Dedifferentiated amniotic fluid mesenchymal stem cell (primary cell): ENCODE measurements around the gene TCP11.

Experiments
- DNase-seq: peaks from one replicate; pipeline ENCODE4 v3.0.0-alpha.2; 2016; ENCODE audit errors: extremely low spot score

TCP11 gene

GRCh38 chr6:35092362-35093117, 48.6 kb downstream of the TCP11 start:
- DNase-seq: peak; percentile 34

DNA sequence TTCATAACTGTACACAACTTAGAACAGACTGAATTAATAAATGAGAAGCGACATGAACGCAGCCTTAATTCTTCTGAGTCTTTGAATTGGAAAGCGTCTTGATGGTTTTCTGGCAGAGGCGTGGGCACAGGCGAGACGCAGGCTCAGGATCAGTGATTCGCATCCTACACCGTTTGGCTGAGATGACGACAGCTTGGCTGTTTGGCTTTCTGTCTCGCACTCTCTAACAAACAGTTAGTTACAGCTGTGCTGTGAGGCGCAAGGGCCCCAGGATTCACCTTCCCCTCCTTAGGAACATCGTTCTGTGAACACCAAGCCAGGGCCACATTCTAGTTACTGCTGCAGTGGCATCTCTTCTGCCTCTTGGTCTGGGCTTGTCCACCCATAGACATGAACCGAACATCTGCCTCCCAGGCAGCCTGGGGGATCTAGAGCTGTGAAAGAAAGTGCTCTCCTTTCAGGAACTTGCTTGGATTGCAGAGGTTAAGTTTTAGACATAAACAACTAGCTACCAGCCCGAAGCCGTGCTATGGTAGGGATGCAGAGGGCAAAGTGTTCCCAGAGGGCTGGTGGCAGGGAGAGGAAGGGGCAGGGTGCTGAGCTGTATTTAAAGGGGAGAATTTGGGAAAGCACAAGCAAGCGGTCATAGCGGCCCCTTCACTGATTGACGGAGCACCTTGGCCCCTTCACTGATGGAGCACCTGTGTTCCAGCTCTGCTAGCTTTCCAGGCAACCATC, 49.6 kb downstream of the TCP11 start:
- DNase-seq: no peak

DNA sequence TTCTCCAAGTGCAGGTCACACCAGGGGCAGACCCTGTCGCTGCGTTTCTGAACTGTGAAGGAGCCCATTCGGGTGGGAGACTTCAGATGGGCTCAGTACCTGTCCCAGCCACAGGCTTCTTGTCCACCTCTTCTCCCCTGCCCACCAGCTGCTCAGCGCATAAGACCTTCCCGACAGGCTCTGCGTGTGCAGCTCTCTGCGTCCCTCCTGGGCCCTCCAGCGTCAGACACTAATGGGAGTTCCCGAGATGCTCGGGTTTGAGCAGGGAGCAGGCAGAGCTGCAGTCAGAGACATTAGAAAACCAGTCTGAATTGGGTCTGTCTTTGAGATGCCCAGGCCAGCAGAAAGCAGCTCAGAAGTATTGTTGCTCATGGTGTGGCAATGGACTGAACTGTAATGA, 50.4 kb downstream of the TCP11 start:
- DNase-seq: no peak

DNA sequence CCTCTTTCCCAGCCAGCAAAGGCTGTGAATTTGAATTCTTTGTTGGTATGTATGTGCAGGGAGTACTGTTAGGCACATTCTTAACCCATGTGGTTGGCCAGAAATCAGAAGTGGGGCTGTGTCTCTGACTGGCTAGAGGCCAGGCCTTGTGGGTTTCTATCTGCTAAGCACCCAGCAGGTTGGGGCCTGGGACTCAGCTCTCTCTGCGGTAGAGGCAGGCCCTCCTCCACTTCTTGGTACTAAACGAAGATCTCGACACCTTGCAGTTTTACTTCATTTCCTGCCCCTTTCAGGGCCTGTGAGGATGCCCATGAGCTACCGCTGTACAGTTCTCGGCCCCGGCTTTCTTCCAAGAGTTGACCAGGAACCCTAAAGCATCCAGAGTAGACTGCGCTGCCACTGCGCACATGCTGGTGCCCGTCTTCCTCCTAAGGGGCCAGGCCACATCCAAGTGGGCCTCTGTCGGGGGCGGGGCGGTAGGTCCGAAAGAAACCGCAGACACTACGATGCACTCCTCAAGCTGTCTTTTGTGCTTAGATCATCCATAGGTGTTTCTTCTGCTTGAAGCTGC, 51.1 kb downstream of the TCP11 start:
- peak; percentile 34 for DNase-seq

DNA sequence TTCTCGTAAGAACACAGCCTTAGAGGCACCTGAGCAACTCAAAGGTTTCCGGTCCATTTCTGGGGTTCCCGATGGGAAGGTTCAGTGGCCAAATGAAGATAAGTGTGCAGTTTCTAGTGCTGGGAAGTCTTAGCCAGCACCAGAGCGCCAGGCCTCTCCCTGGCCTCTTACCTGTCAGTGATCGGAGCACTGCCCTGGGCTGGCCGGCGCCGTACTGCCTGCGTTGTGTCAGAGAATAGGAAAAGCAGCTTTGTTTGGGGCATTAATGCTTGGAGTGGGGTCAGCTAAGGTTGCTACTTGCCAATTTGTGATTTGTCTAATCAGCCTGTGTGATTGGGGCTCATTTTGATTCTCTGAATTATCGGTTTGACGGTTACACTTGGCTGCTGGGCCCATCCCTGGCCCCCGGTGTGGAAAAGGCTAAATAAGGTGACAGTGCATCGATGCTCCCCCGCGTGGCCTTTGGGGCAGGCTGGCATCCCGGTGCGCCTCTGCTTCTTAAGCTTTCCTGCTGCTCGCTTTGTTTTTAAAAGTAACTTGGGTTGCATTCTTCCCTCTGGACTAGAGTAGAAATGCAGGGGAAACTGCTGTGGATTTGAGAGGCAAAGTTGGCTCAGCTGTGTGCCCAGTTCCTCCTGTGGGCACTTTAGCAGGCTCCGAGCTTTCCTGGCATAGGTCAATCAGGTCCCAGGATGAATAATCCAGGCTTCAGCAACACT, 51.8 kb downstream of the TCP11 start:
- no peak for DNase-seq

GRCh38 chr6:35088281-35089215, 52.6 kb downstream of the TCP11 start:
- DNase-seq: no peak

GRCh38 chr6:35087361-35088280, 53.5 kb downstream of the TCP11 start:
- no peak for DNase-seq

DNA sequence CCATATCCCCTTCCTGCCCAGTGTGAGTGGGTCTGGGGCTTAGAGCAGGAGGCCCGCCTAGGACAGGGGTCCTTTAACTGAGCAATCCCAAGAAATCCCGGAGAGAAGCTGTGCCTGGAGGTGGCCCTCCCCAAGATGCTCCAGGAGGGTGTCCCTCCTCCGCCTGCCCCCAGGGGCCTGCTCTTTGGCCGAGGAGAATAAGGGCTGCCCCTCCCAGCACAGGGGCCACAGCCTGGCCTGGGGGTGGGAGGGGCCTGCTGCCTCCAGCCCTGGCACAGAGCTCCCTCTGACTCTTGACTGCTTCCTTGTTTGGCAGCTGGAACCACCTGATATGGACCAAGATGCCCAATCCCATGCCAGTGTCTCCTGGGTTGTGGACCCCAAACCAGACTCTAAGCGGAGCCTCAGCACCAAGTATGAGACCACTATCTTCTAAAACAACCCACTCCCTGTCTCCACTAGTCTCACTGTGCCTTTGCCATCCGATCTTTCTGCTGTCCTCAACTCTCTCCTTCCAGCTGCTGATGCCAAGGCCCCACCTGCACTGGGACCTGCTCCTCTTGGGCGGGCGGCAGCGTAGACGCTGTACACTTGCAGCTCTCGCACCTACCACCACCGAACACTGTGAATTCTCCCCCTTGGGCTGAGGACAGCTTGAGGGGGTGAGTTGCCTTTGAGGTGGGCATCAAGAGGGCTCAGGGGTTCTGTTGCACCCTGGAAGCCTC, 54.3 kb downstream of the TCP11 start:
- DNase-seq: no peak

DNA sequence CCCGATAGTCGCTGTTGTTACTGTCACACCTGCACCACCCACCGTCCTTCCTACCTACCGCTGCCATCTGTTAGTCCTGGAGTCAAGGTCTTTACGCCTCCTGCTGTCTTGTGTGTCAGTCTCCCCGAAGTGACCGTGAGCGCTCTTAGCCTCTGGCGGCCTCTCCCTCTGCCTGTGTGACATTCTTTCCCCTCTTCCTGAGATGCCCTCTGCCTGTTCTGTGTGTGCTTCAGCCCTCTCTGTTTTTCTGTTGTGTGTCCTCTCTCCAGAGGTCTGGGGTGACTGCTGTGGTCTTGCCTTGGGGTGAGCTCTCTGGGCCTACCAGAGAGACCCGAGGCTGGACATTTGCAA, 54.9 kb downstream of the TCP11 start:
- no peak for DNase-seq

- no peak for DNase-seq
Measured at GRCh38 chr6:35085359-35086281, 55.5 kb downstream of the TCP11 start.

GRCh38 chr6:35084511-35085203, 56.5 kb downstream of the TCP11 start:
- DNase-seq: no peak

DNA sequence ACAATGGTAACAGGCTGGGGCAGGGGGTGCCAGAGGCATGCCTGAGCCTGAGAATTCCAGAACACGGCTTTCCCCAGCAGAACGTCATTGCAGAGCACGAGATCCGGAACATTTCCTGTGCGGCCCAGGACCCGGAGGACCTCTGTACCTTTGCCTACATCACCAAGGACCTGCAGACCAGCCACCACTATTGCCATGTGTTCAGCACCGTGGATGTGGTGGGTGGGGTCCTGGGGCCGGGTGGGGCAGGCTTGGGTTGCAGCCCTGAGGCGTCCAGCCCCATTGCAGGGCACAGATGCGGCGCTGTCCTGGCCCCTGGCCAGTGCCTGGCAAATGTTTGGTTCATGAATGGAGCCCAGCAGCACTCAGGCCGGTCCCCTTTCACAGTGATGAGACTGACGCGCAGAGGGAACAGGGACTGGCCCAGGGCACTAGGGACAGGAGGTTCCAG, 57.1 kb downstream of the TCP11 start:
- no peak for DNase-seq

- no peak for DNase-seq
Measured at GRCh38 chr6:35083507-35083906, 57.6 kb downstream of the TCP11 start.

DNA sequence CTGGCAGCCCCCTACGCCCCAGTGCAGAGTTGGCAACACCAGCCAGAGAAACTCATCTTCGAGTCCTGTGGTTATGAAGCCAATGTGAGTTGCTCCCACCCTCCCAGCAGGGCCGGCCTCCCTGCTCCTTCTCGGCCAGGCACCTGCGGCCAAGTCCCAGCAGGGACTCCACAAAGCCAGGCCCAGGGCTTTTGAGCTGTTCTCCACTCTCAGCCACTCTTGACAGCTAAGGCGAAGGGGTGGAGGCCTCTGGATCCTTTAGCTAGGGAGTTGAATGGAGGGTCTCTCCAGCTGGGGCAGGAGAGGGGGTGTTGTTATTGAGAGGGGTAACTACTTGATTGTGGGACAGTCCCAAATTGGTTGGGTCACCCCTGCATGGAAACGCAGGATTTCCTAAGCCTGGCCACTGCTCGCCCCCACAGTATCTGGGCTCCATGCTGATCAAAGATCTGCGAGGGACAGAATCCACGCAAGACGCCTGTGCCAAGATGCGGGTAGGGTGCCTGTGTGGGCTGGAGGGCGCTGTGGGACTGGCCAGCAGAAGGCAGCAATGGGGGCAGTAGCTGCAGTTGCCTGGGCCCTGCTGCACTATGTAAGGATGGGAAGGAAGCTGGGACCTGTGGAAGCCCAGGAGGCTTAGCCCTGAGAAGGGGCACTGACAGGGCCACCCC, 58.3 kb downstream of the TCP11 start:
- DNase-seq: no peak

- no peak for DNase-seq
Measured at GRCh38 chr6:35082046-35082732, 59.0 kb downstream of the TCP11 start.

GRCh38 chr6:35081426-35081851, 59.7 kb downstream of the TCP11 start:
- DNase-seq: no peak
